HepG2 (cell line): ENCODE measurements around the gene TMEM258. TPM values are rescaled to one million over a fixed set of nuclear protein-coding genes. Genes with fewer than 3 reads are reported as not detected.
A peak's percentile ranks its signal among the peaks of the same experiment; 100 is the strongest.

ENCODE experiments used
- AKAP8 ChIP-seq: sonication (generic); formaldehyde crosslinking; IDR thresholded peaks from 2 replicates; pipeline ENCODE4 v1.5.1; 2020; ENCODE audit warnings: mild to moderate bottlenecking, missing genetic modification reagents
- FOSL2 ChIP-seq: sonication (generic); formaldehyde crosslinking; IDR thresholded peaks from 2 replicates; pipeline ENCODE4 v1.4.0; 2020; ENCODE audit warnings: missing genetic modification reagents
- FOXA1 ChIP-seq, 2 experiments: fragments of 450-650 bp in 1 of 2; sonication (generic) in 1 of 2; formaldehyde crosslinking in 1 of 2; IDR thresholded peaks; 2 replicates each; pipeline versions ENCODE4 v1.4.0 to v1.6.1; 2016 to 2020; ENCODE audit warnings: missing genetic modification reagents in 1 of 2
- GLI4 ChIP-seq: sonication (generic); formaldehyde crosslinking; IDR thresholded peaks from 2 replicates; pipeline ENCODE4 v1.5.1; 2020; ENCODE audit warnings: missing genetic modification reagents, mild to moderate bottlenecking, moderate library complexity, borderline replicate concordance
- KDM2A ChIP-seq: sonication (generic); formaldehyde crosslinking; IDR thresholded peaks from 2 replicates; pipeline ENCODE4 v1.4.0; 2020; ENCODE audit warnings: low read depth, missing genetic modification reagents, borderline replicate concordance
- LRRFIP1 ChIP-seq: sonication (generic); formaldehyde crosslinking; conservative IDR thresholded peaks from 2 replicates; pipeline ENCODE4 v1.4.0; 2020; ENCODE audit warnings: missing genetic modification reagents
- MEIS1 ChIP-seq: sonication (generic); formaldehyde crosslinking; IDR thresholded peaks from 2 replicates; pipeline ENCODE4 v1.9.0; 2021; ENCODE audit warnings: mild to moderate bottlenecking, missing genetic modification reagents, moderate library complexity, borderline replicate concordance
- SIX1 ChIP-seq: sonication (generic); formaldehyde crosslinking; IDR thresholded peaks from 2 replicates; pipeline ENCODE4 v1.4.0; 2020; ENCODE audit warnings: missing genetic modification reagents, borderline replicate concordance
- SMYD3 ChIP-seq: sonication (generic); formaldehyde crosslinking; IDR thresholded peaks from 2 replicates; pipeline ENCODE4 v1.8.1; 2023; ENCODE audit warnings: mild to moderate bottlenecking, missing genetic modification reagents
- TMF1 ChIP-seq: sonication (generic); formaldehyde crosslinking; IDR thresholded peaks from 2 replicates; pipeline ENCODE4 v1.8.1; 2022; ENCODE audit warnings: low read depth, missing genetic modification reagents
- ZNF556 ChIP-seq: sonication (generic); formaldehyde crosslinking; IDR thresholded peaks from 2 replicates; pipeline ENCODE4 v1.4.0; 2020; ENCODE audit warnings: mild to moderate bottlenecking, missing genetic modification reagents, borderline replicate concordance
- ZNF574 ChIP-seq: sonication (generic); formaldehyde crosslinking; IDR thresholded peaks from 2 replicates; pipeline ENCODE4 v1.4.0; 2020; ENCODE audit warnings: missing genetic modification reagents
- ZNF773 ChIP-seq: sonication (generic); formaldehyde crosslinking; IDR thresholded peaks from 2 replicates; pipeline ENCODE4 v1.4.0; 2020; ENCODE audit warnings: missing genetic modification reagents, borderline replicate concordance
- ZSCAN25 ChIP-seq: sonication (generic); formaldehyde crosslinking; IDR thresholded peaks from 2 replicates; pipeline ENCODE4 v1.8.0; 2022; ENCODE audit warnings: mild to moderate bottlenecking, missing genetic modification reagents
- polyA plus RNA-seq, 8 experiments: library from polyadenylated mRNA; depleted of rRNA in 3 of 8; stranded (reverse) in 7 of 8; unstranded in 1 of 8; fragments of >200 nt; fragmentation: Illumina TruSeq in 4 of 8; extraction: Trizol in 4 of 8; gene quantifications; 2 replicates each; pipeline versions ENCODE4 v1.2.1 to v1.2.3, GENCODE V29; 2011 to 2016; ENCODE audit warnings: low read depth in 4 of 8, missing spikeins in 1 of 8, mixed read lengths in 1 of 8; ENCODE audit not compliant: insufficient read depth in 1 of 8
- total RNA-seq, 5 experiments: library from RNA; depleted of rRNA; stranded (reverse); fragments of >200 nt; fragmentation: Illumina TruSeq; extraction: Trizol; gene quantifications; 2 replicates each; pipeline ENCODE4 v1.2.3, GENCODE V29; 2016; ENCODE audit warnings: low read depth in 1 of 5
- TF ChIP-seq, protein P1 (sequence below): sonication (generic); formaldehyde crosslinking; IDR thresholded peaks from 2 replicates; pipeline ENCODE4 v1.8.1; 2023; ENCODE audit warnings: mild to moderate bottlenecking, moderate library complexity, missing genetic modification reagents
- TF ChIP-seq, protein P2 (sequence below): sonication (generic); formaldehyde crosslinking; IDR thresholded peaks from 2 replicates; pipeline ENCODE4 v1.4.0; 2020; ENCODE audit warnings: low read depth, missing genetic modification reagents
- TF ChIP-seq, protein P3 (sequence below): sonication (generic); IDR thresholded peaks from 2 replicates; pipeline ENCODE4 v1.6.1; 2016; ENCODE audit warnings: low read depth, borderline replicate concordance

Gene TMEM258
- total and polyA plus RNA-seq, 2 of the 13 experiments (the other 11 are each of a cell fraction or from before 2014, with no cell fraction given) = 175 to 424 TPM

DNA sequence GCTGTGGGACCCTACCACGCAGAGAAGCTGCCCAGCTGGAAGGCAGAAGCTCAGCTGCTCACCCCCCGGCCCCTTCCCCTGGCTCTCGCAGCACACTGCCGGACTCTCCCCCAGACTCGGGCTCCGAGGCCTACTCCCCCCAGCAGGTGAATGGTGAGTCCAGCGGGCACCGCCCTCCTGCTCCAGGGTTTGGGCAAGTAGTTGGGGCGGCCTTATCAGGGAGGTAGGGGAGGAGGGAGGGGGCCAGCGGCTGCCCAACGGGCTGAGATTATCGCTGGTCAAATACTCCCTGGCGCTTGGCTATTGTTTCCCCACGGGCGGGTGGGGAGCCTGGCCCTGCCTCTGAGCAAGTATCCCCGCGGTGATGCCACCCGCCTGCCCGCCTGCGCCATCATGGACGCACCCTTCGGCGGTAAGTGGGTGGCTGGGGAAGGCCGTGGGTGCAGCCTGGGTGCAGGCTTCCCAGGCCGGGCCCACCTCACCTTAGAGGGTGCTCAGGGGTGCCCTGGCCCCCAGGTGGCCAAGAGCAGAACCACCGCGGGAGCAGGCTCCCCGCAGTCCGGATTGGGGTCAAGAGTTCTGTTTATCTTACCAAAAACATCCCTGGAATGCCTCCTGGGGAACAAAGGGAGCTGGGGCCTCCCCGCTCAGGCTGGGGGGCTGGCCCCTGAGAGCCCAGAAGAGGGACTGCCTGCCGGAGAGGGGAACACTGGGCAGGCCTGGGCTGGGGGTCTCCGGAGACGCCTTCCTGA lies 23.1 kb downstream of the TMEM258 start (continued):
- TF ChIP-seq ZNF574 (CRISPR knock-in tag) (peak; percentile 37; the same call in 1 of the 2 replicates), AKAP8 (CRISPR knock-in tag) (peak; percentile 53; the same call in 1 of the 2 replicates), ZNF773 (CRISPR knock-in tag) (no peak), LRRFIP1 (no peak), TMF1 (CRISPR knock-in tag) (no peak), FOSL2 (CRISPR knock-in tag) (peak; percentile 39; the same call in 1 of the 2 replicates), KDM2A (CRISPR knock-in tag) (peak; percentile 88), FOXA1 (IDR thresholded peaks at IDR 0.05) (no peak), FOXA1 (CRISPR knock-in tag; IDR thresholded peaks at IDR 0.05) (peak; percentile 77), GLI4 (no peak; the same call in 1 of the 2 replicates), ZSCAN25 (CRISPR knock-in tag) (peak; percentile 63; the same call in 1 of the 2 replicates), SIX1 (no peak), ZNF556 (CRISPR knock-in tag) (no peak), SMYD3 (CRISPR knock-in tag) (no peak), MEIS1 (CRISPR knock-in tag) (no peak)
- TF ChIP-seq, protein P1, sequence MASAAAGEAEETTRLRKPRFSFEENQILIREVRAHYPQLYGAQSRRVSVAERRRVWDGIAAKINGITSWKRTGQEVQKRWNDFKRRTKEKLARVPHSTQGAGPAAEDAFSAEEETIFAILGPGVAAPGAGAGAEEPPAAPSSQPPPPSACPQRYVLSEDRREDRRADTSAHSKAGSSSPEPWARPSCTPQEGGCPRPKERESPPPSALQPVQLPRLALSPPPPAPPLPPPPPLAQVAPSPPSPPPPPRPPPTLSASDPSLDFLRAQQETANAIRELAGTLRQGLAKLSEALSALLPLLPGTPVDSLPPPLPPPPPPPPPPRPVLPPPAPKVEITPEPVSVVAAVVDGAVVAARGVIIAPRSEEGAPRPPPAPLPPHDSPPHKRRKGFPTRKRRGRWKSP = 0 out of 2 replicates have a peak, but pooled peaks have one; percentile 38
- TF ChIP-seq, protein P2, sequence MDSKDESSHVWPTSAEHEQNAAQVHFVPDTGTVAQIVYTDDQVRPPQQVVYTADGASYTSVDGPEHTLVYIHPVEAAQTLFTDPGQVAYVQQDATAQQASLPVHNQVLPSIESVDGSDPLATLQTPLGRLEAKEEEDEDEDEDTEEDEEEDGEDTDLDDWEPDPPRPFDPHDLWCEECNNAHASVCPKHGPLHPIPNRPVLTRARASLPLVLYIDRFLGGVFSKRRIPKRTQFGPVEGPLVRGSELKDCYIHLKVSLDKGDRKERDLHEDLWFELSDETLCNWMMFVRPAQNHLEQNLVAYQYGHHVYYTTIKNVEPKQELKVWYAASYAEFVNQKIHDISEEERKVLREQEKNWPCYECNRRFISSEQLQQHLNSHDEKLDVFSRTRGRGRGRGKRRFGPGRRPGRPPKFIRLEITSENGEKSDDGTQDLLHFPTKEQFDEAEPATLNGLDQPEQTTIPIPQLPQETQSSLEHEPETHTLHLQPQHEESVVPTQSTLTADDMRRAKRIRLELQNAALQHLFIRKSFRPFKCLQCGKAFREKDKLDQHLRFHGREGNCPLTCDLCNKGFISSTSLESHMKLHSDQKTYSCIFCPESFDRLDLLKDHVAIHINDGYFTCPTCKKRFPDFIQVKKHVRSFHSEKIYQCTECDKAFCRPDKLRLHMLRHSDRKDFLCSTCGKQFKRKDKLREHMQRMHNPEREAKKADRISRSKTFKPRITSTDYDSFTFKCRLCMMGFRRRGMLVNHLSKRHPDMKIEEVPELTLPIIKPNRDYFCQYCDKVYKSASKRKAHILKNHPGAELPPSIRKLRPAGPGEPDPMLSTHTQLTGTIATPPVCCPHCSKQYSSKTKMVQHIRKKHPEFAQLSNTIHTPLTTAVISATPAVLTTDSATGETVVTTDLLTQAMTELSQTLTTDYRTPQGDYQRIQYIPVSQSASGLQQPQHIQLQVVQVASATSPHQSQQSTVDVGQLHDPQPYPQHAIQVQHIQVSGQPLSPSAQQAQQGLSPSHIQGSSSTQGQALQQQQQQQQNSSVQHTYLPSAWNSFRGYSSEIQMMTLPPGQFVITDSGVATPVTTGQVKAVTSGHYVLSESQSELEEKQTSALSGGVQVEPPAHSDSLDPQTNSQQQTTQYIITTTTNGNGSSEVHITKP = peak; percentile 73; the same call in 1 of the 2 replicates
- TF ChIP-seq, protein P3, sequence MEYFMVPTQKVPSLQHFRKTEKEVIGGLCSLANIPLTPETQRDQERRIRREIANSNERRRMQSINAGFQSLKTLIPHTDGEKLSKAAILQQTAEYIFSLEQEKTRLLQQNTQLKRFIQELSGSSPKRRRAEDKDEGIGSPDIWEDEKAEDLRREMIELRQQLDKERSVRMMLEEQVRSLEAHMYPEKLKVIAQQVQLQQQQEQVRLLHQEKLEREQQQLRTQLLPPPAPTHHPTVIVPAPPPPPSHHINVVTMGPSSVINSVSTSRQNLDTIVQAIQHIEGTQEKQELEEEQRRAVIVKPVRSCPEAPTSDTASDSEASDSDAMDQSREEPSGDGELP = peak; percentile 28; the same call in 1 of the 2 replicates
